ENCODE measurements around the gene PTCH2. TPM values are rescaled to one million over a fixed set of nuclear protein-coding genes. Genes with fewer than 3 reads are reported as not detected.

Gene PTCH2
- total and polyA plus RNA-seq, 2 of the 13 experiments (the other 11 are each of a cell fraction or from before 2014, with no cell fraction given) = 0.60 to 1.5 TPM

DNA sequence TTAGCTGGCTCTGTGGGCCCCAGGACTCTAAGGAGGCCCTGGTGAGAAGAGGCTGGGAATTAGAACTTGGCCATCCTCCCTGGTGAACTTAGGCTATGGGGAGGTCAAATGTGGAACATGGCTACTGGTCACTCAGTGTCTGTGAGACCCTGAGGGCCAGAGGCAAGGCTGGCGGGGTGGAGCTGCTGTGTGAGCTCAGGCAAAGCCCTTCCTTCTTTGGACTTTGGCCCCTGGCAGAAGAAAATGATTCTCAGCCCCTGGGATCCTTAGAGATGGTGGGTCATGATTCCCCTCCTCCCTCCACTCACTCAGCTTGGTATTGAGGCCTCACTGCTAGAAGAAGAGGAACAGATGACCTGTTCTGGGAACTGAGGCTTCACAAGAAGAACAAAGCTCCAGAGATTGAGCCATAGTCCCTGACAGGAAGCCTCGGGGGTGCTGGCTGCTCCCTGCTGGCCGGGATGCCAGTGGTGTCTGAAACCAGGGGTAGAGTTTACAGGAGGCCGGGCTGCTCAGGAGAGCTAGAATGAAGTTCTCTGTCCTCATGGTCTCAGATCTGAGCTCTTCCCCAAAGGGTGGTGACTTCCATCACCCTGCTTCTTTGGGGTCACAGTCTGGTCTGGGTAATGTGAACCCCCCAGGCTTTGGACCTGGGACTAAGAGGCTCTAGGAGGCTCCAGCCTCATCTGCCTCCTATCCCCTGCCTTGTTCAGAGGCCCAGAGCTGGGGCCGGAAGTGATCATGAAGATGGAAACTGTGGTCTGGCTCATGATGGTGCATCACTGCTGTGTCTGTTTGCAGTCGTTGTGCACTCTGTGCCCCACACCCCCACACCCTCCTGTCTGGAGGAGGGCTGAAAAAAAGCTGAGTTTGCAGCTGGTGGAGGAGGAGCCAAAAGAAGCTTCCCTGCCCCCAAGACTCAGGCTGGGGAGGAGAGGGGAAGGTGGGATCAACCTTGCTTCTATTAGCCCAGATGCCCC, 33.8 kb downstream of the PTCH2 start (continued):
- TF ChIP-seq, protein P1, sequence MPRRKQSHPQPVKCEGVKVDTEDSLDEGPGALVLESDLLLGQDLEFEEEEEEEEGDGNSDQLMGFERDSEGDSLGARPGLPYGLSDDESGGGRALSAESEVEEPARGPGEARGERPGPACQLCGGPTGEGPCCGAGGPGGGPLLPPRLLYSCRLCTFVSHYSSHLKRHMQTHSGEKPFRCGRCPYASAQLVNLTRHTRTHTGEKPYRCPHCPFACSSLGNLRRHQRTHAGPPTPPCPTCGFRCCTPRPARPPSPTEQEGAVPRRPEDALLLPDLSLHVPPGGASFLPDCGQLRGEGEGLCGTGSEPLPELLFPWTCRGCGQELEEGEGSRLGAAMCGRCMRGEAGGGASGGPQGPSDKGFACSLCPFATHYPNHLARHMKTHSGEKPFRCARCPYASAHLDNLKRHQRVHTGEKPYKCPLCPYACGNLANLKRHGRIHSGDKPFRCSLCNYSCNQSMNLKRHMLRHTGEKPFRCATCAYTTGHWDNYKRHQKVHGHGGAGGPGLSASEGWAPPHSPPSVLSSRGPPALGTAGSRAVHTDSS (CRISPR knock-in tag; conservative IDR thresholded peaks at IDR 0.05) = no peak
- no peak for TF ChIP-seq FOXM1 (CRISPR knock-in tag; IDR thresholded peaks at IDR 0.05)
- TF ChIP-seq UBTF (CRISPR knock-in tag; IDR thresholded peaks at IDR 0.05) = peak; percentile 13; the same call in 1 of the 2 replicates
- no peak for TF ChIP-seq ATF5 (CRISPR knock-in tag; IDR thresholded peaks at IDR 0.05; ENCODE audit: low read depth)
- no peak for TF ChIP-seq ZNF230 (CRISPR knock-in tag; IDR thresholded peaks at IDR 0.05)
- no peak for TF ChIP-seq ZSCAN5A (CRISPR knock-in tag; IDR thresholded peaks at IDR 0.05; ENCODE audit: borderline replicate concordance)
- TF ChIP-seq ZC3H13 (CRISPR knock-in tag; IDR thresholded peaks at IDR 0.05) = no peak
- TF ChIP-seq KAT8 (CRISPR knock-in tag; IDR thresholded peaks at IDR 0.05) = no peak
- no peak for TF ChIP-seq ZNF619 (CRISPR knock-in tag; IDR thresholded peaks at IDR 0.05)
- no peak for TF ChIP-seq ZNF614 (CRISPR knock-in tag; IDR thresholded peaks at IDR 0.05; ENCODE audit: borderline replicate concordance)
- TF ChIP-seq, protein P2, sequence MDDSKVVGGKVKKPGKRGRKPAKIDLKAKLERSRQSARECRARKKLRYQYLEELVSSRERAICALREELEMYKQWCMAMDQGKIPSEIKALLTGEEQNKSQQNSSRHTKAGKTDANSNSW (CRISPR knock-in tag; IDR thresholded peaks at IDR 0.05; ENCODE audit: borderline replicate concordance) = no peak
- no peak for TF ChIP-seq KDM2A (CRISPR knock-in tag; IDR thresholded peaks at IDR 0.05; ENCODE audit: borderline replicate concordance, low read depth)
- TF ChIP-seq ZFP82 (CRISPR knock-in tag; IDR thresholded peaks at IDR 0.05; ENCODE audit: borderline replicate concordance) = no peak
- 0 out of 2 replicates have a peak, but pooled peaks have one; percentile 26 for TF ChIP-seq GLI4 (CRISPR knock-in tag; IDR thresholded peaks at IDR 0.05; ENCODE audit: borderline replicate concordance)
- no peak for TF ChIP-seq ZNF496 (CRISPR knock-in tag; IDR thresholded peaks at IDR 0.05; ENCODE audit: insufficient replicate concordance)
- TF ChIP-seq TEAD3 (CRISPR knock-in tag; optimal IDR thresholded peaks at IDR 0.05; ENCODE audit: borderline replicate concordance) = no peak
- TF ChIP-seq RBFOX2 (IDR thresholded peaks at IDR 0.05; ENCODE audit: low read depth, low read length) = no peak
- no peak for TF ChIP-seq TP53 (CRISPR knock-in tag; conservative IDR thresholded peaks at IDR 0.05)
- TF ChIP-seq BRF2 (CRISPR knock-in tag; IDR thresholded peaks at IDR 0.05) = no peak
- 0 out of 2 replicates have a peak, but pooled peaks have one; percentile 25 for TF ChIP-seq BRD4 (CRISPR knock-in tag; IDR thresholded peaks at IDR 0.05)
- no peak for TF ChIP-seq JUN (CRISPR knock-in tag; IDR thresholded peaks at IDR 0.05)

Data from HepG2 (cell line).